Suprapubic skin (tissue), 4 donors: ENCODE data around the gene GDA. TPM values are rescaled to one million over a fixed set of nuclear protein-coding genes. Genes with fewer than 3 reads are reported as not detected.

Source experiments
- total RNA-seq, 4 donors: library from RNA; depleted of rRNA; stranded (reverse); fragments of >200 nt; gene quantifications; one replicate each; pipeline ENCODE4 v1.1.0, GENCODE V29; 2016

Gene GDA
- total RNA-seq, 4 donors from 2014 or later, result 0.16 to 2.6 (median 1.6) TPM

Other genes with a start within 250 kb of the GDA start
- gene ABHD17B, start 238.2 kb upstream of the GDA start, total RNA-seq, result 10 to 100 TPM; 22.4 to 40.7 (median 33.2) TPM
- 10 to 100 TPM; 13.1 to 18.9 (median 16.4) TPM for gene C9orf85, start 237.8 kb upstream of the GDA start, total RNA-seq
- gene C9orf57, start 88.8 kb upstream of the GDA start, total RNA-seq, result not detected
- 100 to 1,000 TPM; 105 to 281 (median 137) TPM for gene ZFAND5, start 215.8 kb downstream of the GDA start, total RNA-seq